SU-DHL-6 (cell line): ENCODE measurements around the gene GPI.

ENCODE experiments used
- EZH2phosphoT487 ChIP-seq: fragments of 200-600 bp; sonication (generic), shearing (Covaris generic); conservative IDR thresholded peaks from 2 replicates; pipeline ENCODE4 v1.6.1; 2018; ENCODE audit warnings: mild to moderate bottlenecking, antibody characterized with exemption, low read length, moderate library complexity, mixed read lengths
- TF ChIP-seq, protein P1 (sequence below): fragments of 200-600 bp; sonication (generic); IDR thresholded peaks from one replicate; pipeline ENCODE4 v1.5.1; 2017; ENCODE audit warnings: antibody characterized with exemption, mild to moderate bottlenecking, low read length, moderate library complexity; ENCODE audit not compliant: insufficient read depth, poor library complexity, severe bottlenecking

DNA sequence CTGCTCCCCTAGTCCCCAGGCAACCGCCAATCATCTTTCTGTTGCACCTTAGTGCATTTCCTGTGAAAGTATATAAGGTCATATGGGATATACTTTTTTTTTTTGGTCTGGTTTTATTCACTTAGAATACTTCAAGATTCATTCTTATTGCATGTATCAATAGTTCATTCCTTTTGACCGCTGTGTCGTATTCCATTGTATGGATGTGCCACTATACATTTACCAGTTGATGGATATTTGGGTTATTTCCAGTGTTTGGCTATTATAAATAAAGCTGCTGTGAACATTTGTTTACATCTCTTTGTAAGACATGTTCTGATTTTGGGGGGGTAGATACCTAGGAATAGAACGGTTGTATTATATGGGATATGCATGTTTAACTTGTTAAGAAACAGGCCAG, 53.3 kb downstream of the GPI start:
- TF ChIP-seq, protein P1, sequence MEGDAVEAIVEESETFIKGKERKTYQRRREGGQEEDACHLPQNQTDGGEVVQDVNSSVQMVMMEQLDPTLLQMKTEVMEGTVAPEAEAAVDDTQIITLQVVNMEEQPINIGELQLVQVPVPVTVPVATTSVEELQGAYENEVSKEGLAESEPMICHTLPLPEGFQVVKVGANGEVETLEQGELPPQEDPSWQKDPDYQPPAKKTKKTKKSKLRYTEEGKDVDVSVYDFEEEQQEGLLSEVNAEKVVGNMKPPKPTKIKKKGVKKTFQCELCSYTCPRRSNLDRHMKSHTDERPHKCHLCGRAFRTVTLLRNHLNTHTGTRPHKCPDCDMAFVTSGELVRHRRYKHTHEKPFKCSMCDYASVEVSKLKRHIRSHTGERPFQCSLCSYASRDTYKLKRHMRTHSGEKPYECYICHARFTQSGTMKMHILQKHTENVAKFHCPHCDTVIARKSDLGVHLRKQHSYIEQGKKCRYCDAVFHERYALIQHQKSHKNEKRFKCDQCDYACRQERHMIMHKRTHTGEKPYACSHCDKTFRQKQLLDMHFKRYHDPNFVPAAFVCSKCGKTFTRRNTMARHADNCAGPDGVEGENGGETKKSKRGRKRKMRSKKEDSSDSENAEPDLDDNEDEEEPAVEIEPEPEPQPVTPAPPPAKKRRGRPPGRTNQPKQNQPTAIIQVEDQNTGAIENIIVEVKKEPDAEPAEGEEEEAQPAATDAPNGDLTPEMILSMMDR: no peak
- no peak for TF ChIP-seq EZH2phosphoT487
